ENCODE results near the gene CMTM3.
"Not testable (repeated sequence)": the region's sequence is repeated elsewhere in the genome, so short reads cannot be mapped to it uniquely, and the experiment has no call there.

The CMTM3 gene

DNA sequence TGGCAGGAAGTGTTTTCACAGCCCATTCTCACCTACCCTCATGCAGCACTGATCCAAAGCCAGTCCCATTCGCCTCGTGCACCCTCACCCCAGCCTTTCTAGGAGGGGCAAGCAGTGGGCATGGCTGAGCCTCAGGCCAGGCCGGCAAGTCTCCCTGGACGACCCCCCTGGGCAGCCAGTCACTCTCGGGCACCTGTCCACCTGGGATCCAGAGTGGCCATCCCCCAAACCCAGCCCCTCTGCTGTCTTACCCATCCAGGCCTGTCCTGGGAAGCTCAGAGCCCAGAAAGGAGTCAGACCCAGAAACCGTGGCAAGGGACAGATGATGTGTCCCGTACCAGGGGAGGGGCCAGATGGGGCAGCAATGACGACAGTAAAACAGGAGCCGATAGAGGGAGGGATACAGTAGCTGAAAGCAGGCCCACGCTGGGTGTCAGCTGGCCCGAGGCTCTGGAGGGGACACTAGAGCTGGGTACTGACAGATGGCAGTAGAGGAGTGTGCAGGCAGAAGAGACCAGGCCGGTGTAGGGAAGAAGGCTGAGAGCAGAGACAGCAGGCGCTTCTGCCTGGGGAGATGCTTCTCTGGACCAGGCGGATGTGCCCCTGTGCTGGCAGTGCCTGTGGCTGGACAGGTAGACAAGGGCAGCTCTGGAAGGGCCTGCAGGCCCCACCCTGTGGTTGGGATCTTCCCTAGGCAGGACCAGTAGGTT is 5.8 kb downstream of the CMTM3 start:
- no peak for FAIRE-seq

DNA sequence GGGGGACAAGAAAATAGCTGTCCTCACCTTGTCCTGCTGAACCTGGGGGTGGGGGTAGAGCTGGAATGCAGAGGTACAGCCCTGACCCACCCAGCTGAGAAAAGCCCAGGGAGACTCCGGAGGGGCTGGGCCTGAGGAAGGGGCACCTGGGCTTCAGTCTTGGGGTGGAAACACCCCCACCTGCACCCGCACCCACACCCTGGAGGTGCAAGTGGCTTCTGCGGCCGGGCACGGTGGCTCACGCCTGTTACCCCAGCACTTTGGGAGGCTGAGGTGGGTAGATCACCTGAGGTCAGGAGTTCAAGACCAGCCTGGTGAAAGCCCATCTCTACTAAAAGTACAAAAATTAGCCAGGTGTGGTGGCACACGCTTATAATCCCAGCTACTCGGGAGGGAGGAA is 7.4 kb downstream of the CMTM3 start:
- not testable (repeated sequence) for FAIRE-seq

DNA sequence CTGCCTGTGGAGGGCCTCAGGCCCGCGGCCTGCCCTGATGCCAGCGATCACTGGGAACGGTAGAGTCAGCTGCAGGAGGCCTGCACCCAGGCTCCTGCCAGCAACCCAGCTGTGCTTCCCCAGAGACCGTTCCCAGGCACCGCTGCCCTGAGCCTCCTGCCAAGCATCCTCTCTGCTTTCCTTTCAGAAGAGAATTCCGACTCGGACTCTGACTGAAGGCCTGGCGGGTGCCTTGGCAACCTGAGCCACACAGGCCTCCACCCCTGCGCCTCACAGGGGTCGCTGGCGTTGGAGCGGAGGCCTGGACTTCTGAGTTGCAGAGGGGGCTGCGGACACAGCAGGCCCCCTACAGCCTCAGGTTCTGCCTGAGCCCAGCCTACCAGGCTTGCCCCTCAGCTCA is 7.9 kb downstream of the CMTM3 start:
- FAIRE-seq: no peak

DNA sequence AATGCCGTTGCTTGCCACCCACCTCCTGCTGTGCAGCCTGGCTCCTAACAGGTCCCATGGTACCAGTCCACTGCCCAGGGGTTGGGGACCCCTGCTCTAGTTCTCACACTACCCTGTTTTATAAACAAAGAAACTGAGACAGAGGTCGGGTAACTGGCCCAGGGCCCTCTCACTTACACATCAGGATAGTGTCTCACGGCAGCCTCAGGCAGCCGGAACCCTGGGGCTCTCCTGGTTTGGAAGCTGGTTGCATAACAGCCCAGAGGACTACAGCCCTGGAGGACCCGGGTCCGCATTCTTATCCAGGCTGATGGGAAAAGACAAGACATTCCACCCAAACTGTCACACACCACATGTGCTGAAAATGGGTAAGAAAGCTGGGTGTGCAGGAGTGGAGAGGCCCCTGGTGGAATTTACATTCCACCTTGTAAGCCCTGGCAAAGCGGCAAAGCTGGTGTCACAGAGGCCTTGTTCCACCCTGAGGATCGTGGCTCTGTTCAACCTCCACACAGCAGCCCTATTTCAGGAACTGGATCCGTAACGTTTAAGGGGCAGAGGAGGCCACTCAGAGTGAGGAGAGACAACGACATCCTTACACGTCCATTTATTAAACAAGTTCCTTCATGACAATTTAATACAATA is 9.8 kb downstream of the CMTM3 start:
- no peak for FAIRE-seq

- no peak for FAIRE-seq
Measured at GRCh38 chr16:66616169-66616568, 11.7 kb downstream of the CMTM3 start.

- FAIRE-seq: no peak
Measured at GRCh38 chr16:66616592-66616991, 12.1 kb downstream of the CMTM3 start.

DNA sequence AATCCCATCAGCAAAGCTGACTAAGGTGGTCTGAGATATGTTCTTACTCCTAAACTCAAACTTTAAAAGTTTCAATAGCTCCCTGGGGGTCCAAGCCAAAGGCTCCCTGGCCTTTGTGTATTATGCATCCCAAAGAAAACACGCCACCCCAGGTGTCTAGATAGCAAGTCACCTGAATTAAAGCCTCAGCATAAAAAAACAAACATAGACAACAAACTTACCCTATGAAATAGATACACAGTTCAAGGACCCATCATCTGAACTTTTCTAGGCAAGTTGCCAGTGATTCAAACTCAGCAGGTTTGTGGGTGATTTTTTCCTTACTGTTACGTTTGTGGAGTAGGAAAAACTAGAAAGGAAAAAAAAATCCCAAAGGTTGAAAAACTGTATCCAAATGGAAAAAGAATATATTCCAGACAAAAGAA is 12.5 kb downstream of the CMTM3 start:
- FAIRE-seq: no peak

DNA sequence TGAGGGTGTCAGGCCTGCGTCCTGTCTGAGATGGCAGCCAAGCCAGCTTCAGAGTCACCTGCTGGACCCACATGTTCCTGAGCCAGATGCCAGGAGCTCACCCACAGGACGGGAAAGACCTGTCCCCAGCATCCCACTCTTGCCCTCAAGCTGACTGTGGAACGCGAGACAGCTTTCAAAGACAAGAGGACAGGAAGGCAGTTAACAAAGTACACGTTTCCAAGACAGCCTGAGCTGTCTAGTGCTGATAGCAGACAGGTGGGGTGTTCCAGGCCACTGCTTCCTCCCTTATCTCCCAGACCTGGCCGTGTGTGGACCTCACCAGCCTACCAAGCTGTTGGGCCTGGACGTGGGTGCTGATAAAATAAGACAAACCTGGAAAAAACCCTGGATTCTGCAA is 13.2 kb downstream of the CMTM3 start:
- no peak for FAIRE-seq

DNA sequence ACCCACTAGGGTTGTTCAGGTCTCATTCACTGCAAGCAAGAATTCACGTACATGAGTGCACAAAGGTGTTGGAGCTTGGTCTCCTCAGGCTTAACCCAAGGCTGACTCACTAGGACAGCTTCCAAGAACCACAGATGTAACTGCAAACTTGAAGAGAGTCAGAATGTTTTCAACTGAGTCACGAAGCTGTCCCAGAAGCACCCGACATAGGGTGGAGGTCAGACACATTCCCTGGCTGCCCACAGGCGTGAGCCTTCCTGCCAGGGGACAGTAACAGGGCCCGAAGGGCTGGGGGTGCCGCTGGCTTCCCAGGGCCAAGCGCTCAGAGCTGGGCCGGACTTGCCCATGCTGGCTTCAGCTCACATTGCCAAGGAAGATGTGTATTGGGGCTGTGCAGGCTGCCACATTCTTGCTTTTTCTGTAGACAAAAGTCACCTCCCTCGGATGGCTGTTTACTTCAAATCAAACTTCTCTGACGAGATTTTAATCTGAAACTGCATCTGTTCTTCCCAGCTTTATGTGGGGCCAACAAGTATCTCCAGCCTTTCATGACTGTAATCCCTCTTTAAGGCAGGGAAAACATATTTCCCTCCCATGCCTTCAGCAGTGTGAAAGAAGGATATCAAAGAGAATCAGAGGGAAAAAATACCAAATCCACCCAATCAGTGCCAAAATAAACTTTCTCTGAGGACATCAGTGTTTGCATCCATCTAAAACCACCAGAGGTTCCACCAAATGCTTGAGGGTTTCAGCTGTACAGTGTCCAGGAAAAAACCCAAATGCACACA is 14.3 kb downstream of the CMTM3 start:
- FAIRE-seq: no peak

DNA sequence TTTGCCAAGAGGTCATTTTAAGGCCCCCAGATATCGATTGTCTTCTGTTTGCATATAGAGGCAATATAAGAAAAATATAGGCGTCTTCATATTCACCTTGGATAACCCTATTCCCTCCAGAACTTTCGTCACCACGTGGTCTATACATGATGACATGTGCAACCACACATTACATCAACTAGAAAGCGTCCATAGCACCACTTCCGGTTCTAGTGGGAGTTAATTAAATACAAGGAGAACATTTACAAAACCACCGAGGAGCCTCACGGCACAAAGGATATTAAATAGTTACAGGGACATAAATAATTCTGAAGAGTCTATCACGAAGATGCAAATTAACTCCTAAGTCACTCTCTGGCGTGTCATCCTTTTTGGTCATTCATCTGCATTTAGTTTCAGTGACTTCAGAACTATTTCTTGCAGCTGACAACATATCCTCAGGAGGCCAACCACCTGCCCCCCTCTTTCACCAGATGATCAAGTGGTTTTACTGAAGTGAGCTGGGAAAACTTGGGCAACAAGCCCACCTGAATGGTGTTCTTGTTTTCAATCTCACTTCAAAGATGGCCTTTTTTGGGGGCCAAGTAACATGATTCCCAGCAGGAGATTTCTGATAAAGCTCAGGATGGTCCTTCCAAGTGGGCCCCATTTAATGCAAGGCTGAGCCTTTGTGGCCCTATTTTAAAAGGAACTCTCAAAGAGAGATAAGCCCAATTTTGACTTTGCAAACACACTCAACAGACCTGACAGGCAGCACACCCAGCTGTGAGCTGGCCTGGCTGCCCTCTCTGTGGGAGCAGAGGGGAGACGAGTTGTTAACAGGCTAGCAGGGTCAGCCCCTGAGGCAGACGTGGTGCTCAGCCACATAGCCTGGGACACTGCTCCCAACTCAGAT is 15.3 kb downstream of the CMTM3 start:
- FAIRE-seq: no peak

DNA sequence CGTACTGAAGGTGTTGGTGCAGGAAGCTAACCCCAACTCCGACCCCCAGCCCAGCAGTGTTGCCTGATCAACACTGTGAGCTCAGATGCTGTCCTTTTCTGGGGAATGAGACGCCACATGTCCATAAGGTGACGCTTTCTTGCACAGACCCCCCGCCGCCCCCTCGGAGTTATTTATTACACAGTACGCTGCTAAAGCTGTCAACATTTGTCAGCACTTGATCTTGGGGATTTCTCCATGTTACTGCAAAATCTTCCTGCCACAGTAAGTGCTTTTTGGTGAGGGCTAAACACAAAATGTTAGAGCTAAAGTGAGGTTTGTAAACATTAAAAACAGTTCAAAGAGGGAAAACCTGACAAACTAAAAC is 15.9 kb downstream of the CMTM3 start:
- FAIRE-seq: no peak

DNA sequence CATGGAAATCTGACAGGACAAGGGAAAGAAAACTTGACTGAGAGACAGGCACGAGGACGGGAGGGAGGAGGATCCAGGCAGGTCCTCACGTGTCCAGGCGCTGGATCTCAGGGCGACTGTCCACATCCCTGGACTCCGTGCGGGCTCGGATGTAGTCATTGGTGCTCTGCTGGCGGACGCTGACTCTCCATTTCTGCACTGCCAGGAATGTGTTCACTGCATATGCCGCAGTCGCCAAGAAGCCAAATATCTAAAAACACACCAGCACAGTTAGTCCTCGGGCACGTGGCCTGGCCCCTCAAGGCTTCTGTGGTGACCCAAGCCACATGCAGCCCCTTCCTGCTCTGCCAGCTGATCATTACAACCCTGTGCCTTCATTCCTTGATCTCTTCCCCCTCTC is 17.5 kb downstream of the CMTM3 start:
- no peak for FAIRE-seq

GRCh38 chr16:66622863-66623262 is 18.4 kb downstream of the CMTM3 start:
- FAIRE-seq: no peak

DNA sequence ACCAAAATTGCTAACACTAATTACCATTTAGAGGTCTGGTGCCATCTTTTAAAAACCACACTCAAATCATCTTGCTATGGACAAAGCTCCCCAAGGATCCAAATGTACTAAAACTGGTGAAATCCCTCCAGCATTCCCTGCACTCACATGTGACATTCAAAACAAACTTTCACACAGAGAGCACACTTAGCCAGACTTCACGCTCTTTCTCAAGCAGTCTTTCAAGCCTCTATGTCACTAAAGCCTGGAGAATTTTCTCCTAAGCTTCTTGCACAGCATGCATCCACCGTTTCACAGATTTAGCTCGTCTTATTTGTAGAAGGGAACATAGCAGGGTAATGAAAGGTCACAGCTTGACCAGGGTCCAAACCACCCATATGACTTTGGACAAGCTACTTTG is 19.3 kb downstream of the CMTM3 start:
- no peak for FAIRE-seq

DNA sequence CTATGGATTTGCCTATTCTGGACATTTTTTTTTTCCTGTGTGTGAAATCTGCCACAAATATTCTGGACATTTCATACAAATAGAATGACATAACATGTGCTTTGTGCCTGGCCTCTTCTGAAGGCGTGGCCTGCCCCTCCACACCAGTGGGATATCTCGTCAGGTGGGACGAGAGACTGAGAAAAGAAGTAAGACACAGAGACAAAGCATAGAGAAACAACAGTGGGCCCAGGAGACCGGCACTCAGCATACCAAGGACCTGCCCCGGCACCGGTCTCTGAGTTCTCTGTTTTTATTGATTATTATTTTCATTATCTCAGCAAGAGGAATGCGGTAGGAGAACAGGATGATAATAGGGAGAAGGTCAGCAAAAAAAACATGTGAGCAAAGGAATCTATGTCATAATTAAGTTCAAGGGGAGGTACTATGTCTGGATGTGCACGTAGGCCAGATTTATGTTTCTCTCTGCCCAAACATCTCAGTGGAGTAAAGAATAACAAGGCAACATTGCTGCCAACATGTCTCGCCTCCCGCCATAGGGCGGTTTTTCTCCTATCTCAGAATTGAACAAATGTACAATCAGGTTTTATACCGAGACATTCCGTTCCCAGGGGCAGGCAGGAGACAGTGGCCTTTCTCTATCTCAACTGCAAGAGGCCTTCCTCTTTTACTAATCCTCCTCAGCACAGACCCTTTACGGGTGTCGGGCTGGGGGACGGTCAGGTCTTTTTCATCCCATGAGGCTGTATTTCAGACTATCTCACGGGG is 23.3 kb downstream of the CMTM3 start:
- not testable (repeated sequence) for FAIRE-seq

DNA sequence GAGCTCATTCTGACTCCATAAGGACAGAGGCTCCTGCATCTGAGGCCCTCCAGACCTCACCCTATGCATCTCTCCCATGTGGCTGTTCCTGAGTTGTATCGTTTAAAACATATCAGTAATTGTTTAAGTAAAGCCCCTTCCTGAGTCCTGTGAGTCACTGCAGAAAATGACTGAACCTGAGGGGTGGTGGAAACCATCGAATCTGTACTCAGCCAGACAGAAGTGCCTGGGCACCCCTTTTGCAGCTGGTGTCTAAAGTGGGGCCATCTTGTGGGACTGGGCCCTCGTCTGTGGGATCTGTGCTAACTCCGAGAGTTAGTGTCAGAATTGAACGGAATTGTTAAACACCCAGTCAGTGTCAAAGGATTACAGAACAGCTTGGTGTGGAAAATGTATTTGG is 25.4 kb downstream of the CMTM3 start:
- FAIRE-seq: no peak

- not testable (repeated sequence) for FAIRE-seq
Measured at GRCh38 chr16:66630561-66631260, 26.2 kb downstream of the CMTM3 start.

GRCh38 chr16:66631558-66631957 is 27.1 kb downstream of the CMTM3 start:
- FAIRE-seq: not testable (repeated sequence)

DNA sequence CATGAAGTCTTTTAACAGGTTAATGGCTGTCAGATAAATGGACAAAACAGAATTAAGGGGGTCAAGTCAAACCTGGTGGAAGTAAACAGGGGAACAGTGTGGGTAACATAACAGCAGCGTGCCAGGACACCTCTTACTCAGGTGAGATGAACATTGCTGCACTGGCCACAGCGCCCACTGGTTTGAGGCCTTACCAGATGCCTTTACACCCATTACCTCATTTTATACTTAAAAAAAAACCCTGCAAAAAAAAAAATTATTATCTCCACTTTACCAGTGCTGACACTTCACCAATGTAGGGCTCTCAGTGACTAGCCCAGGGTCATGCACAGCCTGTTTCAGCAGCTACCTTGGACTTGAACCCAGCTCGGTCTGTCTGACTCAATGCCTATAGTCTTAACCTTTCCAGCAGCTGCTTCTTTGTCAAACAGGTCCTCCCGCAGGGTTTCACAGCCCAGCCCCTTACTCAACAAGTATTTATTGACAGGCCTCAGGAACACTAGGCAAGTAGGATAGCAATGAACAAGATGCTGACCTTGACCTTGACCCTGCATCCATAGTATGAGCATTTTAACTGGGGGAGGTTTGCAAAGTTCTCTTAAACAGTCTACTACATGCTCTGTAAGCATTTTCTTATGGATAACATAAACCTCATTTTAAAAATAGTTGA is 30.2 kb downstream of the CMTM3 start:
- FAIRE-seq: no peak

- FAIRE-seq: no peak
Measured at GRCh38 chr16:66635406-66635805, 30.9 kb downstream of the CMTM3 start.

- no peak for FAIRE-seq
Measured at GRCh38 chr16:66636199-66636598, 31.7 kb downstream of the CMTM3 start.

All from G401.6 (cell line).